HG03521 (cell line): ENCODE measurements around the gene GRPEL1.

Experiments used
- ATAC-seq: cut with Tn5 transposase; IDR thresholded peaks from one replicate; pipeline ENCODE4 v1.9.1; 2021; ENCODE audit warnings: mild to moderate bottlenecking, moderate library complexity; ENCODE audit not compliant: unreplicated experiment

GRPEL1 gene

DNA sequence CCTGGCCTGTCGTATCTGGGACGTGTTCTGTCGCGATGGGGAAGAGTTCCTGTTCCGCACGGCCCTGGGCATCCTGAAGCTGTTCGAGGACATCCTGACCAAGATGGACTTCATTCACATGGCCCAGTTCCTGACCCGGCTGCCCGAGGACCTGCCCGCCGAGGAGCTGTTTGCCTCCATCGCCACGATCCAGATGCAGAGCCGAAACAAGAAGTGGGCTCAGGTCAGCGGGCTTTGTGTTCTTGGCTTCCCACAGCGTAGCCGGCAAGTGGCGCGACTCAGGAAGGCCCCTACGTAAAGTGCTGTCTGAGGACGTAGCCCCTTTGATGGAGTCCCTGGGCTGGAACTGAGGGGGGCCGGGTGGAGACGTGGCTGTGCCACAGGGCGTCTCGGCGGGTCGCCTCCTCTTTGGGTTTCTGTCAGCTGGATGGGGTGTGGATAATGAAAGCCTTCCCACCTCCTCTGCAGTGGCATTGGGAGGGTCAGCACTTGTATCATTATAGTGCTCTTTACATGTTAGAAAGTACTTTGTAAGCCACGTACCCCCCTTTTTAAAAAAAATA lies 42.7 kb downstream of the GRPEL1 start:
- no peak for ATAC-seq

DNA sequence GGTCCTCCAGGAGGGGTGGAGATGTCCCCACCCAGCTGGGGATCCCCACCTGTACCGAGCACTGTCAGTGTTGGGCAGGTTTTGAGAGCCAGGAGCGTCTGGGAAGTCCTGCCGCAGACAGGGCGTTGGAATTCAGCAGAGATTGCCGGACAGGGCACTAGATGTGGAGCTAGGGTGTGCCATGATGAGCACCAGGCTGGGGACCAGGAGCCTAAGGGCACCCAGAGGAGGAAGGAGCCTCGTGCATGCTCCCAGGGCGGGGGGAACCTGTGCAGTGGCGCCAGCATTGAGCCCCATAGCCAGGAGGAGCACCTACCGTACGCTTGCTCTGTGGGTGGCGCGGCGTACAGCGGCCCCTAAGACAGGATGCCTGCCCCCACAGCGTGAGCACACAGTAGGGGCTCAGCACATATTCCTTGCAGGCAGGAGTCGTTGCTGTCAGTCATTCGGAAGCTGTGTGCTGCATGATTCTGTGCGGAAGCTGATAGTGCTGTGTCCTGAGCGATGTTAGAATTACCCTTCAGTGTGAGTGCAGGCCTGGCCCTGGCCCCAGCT lies 43.5 kb downstream of the GRPEL1 start:
- no peak for ATAC-seq

DNA sequence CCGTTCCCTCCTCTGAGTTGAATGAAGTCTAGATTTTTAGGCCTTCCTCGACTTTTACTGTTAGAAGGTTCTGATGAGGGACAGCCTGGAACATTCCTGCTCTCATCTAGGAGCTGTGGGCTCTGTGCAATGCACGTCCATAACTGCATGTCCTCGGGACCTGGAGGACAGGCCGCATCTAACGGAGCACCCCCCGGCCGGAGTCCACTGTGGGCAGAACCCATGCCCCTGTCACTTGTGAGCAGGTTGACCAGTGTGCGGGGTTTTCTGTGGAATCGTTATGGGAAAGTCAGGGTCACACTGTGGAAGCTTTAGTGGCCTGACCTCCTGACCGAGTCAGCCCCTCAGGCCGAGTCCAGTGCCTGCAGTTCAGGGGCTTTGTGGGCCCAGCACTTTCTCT lies 44.0 kb downstream of the GRPEL1 start:
- no peak for ATAC-seq

DNA sequence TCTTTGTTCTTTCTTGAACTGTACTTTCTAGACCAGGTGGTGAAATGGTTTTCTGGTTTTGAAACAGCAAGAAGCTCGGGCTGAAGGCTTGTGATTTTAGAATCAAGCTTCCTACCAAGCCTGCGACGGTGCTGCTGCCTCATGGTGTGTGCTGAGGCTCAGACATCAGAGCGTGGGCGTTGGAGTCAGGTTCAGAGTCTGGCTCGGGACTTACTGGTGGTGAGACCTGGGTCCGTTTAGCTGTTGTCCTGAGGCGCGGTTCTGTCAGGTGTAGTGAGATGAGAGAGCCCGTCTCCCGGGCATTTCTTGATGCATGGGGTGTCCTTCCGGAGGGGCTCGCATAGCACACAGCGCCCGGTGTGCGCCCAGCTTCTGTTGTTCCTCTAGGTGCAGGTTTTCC lies 44.4 kb downstream of the GRPEL1 start:
- ATAC-seq = no peak

DNA sequence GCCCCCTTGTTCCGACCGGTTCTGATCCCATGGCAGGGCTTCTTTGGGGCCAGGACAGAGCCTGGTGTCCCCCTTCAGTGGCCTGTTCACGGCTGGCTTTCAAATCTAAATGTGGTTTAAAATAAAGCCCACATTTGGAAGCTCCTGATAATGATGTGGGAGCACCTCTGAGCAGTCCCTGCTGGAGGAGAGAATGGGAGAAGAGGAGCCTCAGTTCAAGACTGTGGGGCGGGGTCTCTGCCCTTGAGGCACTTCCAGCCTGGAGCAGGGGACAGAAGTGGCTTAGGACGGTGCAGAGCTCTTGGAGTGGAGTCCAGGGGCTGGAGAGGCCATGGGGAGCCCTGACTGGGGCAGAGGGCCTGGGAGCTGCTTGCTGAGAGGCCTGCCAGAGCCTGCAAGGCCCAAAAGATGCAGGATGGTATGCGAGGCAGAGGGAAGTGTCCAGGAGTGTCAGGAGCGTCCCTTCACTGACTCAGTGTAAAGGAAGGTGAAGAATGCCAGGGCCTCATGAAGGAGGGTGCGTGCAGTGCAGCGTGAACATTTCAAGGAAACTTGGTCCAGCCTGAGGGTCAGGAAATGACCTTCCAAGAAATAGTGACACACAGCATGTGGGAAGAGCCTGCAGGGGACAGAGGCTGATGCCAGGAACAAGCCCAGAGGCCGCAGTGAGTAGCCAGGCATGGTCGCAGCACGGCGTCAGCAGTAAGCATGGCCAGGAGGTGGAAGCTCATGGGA lies 45.8 kb downstream of the GRPEL1 start:
- ATAC-seq = no peak

DNA sequence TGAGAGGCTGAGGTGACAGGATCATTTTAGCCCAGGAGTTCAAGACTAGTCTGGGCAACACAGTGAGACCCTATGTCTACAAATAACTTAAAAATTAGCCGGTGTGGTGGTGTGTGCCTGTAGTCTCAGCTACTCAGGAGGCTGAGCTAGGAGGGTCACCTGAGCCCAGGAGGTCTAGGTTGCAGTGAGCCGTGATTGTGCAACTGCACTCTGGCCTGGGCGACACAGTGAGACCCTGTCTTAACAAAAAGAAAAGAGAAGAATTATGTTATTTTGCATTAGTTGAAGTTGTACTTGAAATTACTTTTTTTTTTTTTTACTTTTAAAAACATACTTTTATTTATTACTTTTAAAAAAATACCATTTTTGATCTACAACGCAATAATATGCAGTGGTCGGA lies 46.5 kb downstream of the GRPEL1 start:
- no peak for ATAC-seq

DNA sequence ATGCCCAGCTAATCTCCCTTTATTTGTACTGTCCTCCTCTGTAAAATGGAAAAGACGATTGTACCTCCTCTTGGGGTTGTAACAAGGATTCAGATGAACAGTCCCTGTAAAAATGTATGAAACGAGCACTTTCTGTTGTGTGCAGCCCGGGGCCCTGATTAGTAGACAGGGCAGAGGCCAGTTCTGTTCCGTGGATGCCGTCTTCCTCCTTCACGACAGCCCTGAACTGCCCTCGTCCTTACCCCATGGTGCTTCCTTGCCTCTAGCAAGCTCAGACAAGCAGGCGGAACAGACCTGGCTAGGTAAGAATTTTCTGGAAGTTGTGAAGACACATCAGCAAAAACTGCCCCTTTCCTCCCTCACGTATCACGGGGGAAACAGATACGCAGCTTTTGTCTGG lies 47.0 kb downstream of the GRPEL1 start:
- ATAC-seq = no peak

DNA sequence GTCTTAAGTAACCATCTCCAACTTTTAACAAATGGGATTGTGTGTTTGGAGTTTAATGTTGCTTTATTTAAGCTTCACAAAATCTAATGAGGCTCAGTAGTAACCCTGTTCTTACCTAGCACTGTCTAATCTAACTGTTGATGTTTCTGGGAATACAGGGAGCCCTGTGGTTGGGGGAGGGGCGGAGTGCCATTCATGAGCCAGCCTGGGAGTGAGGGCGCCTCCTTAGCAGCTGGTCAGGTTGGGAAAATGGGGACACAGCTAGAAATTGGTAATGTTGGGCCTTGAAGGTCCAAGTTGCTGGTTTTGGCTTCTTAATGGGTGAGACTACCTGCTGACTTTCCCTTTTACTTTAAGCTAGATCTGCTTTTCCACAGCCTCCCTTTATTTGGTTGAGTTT lies 47.6 kb downstream of the GRPEL1 start:
- no peak for ATAC-seq

DNA sequence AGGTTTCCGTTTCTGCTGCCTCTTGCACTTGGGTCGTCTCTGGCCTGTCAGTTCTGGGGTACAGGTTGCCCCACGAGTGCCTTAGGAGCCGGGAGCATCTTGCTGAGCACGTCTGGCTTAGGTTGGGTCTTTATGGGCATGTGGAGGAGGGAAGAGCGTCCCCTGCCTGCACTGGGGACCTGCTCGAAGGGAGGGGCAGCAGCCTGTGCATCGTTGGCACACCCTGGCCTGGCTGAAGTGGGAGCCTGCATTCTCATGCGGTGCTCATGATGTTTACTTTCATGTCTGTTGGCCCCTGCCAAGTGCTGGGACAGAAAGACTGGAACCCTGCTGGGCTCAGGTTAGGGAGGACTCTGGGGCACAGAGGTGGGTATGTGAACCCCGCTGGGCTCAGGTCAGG lies 48.5 kb downstream of the GRPEL1 start:
- no peak for ATAC-seq

DNA sequence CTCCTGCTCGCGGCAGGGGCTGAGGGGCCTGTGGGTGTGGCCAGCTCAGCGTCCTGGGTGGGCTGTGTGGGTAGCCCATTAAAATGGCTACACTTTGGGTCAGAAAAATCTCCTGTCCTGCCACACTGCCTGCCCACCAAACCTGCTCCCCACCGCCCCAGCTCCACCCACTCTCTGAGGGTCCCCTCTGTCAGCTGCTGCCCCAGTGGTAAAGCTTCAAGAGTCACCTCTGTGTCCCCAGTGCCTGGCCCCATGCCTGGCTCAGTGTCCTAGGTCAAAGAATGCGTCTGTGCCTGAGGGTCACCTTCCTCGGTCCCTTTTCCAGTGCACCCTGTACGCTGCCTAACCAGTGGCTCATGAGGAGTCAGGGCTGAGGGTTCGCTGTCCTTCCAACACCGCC lies 49.6 kb downstream of the GRPEL1 start:
- no peak for ATAC-seq

DNA sequence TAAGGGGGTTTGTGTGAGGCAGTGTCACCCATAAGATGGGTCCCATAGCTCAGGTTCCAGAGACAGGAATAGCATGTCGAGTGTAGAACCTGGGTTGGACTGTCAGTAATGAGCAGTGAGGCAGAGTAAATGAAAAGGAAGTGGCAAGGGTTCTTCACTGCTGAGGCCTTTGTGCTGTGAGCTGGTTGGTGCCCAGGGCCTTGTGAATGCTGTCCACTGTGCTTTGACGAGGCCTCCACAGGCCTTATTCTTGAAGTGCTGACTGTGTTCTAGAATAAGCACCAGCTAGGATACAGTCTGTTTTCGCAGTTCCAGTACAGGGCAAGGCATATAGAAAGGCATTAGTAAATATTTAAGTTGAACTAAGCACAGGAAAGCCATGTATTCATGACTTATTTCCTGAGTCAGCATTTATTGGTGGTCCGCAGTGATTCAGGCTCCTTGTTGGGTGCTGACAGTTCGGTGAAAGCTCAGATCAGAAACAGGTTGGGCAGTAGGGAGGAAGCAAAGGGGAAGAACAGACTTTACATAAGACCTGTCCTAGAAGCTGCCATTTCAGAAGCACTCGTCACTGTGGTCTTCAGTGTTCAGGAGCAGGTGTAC lies 50.3 kb downstream of the GRPEL1 start:
- ATAC-seq = no peak

DNA sequence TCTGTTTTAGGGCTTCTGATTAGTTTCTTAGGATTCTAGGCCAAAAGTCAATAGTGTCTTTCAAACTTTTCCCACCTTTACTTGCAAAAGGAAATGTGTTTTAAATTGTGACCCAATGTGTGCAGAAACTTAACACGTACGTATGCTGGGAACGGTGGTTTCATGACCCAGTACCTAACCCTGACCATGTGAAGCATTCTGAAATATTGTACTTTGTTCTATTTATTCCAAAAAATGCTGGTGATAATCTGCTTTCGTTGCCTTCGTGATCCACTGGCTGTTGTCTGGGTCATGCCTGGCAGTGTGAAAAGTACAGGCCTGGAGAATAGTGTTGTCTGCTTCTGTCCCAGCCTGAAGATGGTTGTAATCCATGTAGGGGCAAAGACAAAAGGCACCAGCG lies 51.4 kb downstream of the GRPEL1 start:
- ATAC-seq = no peak

DNA sequence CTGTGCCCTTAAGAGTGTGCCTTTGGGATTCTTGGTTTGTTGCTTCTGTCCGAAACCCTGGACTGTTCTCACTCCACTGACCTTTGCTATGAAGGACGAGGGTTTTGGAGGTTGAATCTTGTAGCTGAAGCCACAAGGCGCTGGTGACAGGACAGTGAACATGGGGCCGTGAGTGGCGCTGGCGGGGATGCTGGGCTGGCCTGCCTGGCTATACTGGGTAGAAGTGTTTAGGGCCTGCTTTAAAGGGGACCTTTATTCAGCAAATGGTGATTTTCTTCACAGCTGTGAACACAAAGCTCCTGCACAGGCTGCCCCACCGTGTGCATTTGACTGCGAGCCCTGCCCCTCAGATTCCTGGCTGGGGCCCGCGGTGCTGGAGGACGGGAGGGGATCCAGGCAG lies 51.8 kb downstream of the GRPEL1 start:
- no peak for ATAC-seq

DNA sequence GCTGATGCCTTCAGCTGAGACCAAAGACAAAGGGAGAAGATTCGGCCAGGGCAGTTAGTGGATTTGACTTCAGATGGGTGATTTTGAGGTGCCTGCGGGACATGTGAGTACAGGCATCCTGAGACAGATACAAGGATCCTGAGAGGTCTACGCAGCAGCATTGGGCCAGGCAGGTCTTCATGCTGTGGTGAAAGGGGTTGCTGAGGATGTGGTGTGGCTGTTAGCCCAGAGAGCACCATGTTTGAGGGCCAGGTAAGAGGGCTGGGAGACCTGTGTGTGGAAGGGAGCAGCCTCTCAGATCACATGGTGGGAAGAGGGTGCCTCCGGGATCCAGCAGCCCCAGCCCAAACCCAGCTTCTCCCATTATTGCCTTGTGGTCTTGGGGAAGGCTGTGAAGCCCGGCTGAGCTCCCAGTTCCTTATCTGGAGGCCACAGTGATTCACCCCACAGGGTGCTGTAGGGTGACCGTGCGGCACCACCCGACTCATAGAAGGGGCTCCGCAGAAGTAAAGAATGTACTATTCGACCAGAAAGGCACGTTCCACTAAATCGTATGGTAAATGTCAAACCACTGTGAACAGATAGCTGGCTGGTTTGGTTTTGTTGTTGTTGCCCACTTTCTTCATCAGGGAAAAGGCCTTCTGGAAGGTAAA lies 52.4 kb downstream of the GRPEL1 start:
- ATAC-seq = no peak

DNA sequence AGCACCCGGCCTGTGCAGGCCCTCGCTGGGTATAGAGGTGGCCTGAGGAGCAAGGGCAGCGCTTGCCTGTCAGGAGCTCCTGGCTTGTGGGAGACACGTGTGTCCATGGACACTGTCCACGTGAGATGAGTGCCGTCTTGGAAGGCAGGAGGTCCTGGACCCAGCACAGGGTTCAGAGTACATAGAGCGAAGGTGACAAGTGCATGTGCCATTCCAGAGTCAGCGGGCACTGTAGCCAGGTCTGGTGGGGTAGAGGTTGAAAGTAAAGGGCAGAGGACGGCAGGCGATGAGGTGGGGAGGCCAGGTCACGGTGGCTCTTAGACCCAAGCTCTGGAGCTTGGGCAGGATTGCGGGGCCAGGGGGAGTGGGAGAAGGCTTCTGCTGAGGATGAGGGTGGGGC lies 53.0 kb downstream of the GRPEL1 start:
- ATAC-seq = no peak

DNA sequence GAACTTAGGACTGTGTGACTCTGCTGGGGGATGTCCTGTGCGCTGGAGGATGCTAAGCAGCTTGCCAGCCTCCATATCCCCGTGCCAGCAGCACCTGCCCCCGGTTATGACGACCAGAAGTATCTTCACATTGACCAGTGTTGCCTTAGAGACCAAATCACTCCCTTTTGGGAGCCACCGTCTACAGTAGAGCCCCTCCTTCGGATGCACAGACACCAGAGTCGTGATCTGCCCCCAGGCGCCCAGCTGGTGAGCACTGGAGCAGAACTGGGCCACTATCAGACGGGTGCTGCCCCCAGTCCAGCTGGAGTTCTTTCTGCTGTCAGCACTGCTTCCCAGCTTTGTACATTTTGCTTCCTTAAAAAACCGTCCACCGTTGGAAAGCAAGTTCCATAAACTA lies 54.7 kb downstream of the GRPEL1 start:
- ATAC-seq = no peak

DNA sequence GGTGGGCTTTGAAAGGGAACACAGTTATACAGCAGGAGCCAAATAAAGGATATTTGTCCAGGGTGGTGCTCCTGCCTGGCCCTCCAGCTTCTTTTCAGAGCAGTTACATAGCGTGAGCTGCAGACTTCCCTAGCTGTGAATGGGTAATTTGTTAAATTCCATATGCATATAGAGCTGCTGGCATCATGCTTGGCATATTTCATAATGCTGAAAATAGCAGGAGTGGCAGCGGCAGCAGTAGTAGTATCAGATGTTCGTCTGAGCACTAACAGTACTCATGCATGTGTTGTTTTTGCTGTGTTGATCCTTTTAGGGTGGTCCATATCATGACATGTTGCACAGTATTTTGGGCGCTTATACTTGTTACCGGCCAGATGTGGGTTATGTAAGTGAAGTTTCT lies 58.3 kb downstream of the GRPEL1 start:
- ATAC-seq = no peak
